Activated naive CD8-positive, alpha-beta T cell treated with anti-CD3 and anti-CD28 coated beads, Interleukin-2, amount 50 U/mL, for 16 hours (primary cell): ENCODE results near the gene FBXL17.
"Not testable (repeated sequence)": the region's sequence is repeated elsewhere in the genome, so short reads cannot be mapped to it uniquely, and the experiment has no call there.

Experiments
- DNase-seq: peaks from one replicate; pipeline ENCODE4 v3.0.0-alpha.2; 2020; ENCODE audit warnings: low read depth, low spot score

The FBXL17 gene

DNA sequence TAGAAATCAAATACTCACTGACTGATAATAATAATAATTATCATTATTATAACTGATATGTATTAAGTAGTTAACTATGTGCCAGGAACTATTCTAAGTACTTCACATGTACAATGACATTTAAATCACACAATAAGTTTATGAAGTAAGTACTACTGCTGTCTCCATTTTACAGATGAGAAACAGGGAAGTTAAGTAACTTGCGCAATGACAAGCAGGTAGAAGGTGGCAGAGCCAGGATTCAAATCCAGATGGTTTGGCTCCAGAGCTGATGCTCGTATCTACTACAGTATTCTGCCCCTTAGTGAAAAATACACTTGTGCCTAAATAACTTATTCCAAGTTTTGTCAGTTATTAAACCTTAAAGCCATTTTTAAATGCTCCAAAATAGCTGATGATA, 217.3 kb downstream of the FBXL17 start:
- no peak for DNase-seq

DNA sequence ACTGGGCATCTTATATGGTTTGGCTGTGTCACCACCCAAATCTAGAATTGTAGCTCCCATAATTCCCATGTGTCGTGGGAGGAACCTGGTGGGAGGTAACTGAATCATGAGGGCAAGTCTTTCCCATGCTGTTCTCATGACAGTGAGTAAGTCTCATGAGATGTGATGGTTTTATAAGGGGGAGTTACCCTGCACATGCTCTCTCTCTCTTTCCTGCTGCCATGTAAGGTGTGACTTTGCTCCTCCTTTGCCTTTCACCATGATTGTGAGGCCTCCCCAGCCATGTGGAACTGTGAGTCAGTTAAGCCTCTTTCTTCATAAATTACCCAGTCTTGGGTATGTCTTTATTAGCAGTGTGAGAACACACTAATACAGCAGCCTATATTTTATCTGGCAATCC, 229.0 kb downstream of the FBXL17 start:
- DNase-seq, result not testable (repeated sequence)

DNA sequence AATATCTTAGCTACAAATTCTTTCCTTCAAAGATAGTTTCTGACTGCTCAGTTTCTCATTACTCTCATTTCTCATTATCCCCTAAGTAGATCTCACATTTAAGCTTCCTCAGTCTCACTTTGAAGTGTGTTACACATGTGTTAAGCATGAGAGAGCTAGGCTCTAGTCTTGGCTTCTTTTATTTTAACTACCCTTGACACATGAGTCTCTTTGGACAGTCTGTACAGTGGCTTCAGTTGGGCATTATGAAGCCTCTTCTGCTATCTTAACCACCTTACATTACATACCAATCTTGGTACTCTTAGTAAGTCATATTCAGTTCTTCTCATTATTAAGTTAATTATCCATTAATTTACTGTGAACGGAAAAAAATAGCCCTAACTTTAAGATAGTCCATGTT, 232.5 kb downstream of the FBXL17 start:
- DNase-seq, result no peak

DNA sequence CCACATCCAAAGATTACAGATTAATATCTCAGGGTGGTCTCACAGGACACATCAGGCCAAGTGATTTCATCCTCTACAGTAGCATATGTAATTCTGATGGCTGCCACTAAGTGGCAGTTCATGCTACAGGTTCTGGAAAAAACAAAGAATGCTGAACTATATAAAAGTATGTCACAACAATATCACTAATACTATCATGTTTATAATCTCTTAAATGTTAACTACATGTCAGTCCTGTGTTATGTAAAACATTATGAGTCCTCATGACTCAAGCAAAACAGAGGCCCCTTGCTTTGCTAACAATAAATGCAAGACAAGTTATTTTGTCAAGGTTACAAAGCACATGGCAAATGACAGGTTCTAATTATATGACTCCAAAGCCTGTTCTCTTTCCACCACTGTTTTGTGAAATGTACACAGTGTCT, 233.2 kb downstream of the FBXL17 start:
- DNase-seq, result no peak

DNA sequence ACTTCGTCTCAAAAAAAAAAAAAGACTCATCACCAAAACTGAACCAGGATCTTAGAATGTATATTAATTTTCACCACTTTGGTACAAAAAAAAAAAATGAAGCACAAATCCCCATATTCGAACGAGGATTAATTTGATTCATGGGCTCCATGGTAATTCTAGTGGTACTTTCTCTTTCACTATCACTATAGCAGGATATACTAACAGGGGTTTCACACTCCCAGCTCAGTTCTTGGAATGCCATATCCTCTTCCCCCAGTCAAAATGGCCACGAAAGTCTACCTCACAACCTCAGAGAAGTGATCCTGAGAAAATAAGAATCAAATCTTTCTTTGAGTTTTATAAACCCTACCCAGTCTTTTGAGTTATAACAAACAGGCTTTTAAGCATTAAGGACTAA, 235.7 kb downstream of the FBXL17 start:
- DNase-seq, result no peak

DNA sequence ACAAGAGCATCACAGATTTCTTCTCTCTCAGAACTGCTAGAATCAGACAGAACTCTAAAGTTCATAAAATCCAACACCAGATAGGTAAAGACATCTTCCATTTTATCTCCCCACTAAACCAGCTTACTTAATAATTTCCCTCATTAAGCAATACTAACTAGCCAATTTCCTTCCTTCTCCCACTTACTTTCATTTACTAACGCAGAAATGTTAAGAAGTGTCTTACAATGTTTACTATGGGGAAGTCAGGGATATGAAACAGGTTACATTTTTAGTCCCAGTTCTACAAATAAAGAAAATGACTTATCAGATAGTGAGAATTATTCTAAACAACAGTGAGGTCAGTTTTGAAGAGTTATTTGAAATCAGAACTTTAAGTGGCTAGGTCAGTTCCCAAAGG, 236.5 kb downstream of the FBXL17 start:
- no peak for DNase-seq

DNA sequence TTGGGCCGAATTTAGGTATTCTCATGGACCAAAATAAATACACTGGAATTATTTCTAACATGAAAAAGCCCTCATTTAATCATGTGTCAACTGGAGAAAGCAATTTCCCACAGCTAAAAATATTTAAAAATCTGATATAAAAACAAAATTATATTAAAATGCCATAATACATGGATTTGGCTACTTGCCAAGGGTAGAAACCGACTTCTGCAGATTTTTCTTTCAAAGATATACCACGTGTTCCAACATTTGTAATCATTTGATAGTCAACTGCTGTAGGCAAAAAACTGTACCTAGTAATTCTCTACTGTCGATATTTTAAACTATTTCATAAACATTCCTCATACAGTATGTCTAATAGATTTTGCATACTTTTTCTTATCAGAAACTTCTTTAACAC, 237.6 kb downstream of the FBXL17 start:
- DNase-seq, result no peak

DNA sequence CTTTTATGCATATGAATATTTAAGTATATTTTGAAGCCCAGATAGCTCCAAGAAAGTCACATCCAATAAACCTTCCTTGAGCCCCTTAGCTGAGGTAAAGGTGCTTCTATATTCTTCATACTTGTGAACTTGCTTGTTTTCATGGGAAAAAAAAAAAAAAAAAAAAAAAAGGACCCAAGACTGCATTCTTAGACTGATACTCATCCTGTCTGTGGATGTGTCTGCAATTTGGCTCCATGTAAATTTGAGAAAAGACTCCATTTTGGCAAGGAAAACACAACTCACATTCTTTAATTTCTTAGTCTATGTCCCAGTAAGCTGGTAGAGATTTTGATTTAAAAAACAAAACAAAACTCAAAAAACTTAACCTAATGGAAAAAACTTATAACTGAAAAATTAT, 238.3 kb downstream of the FBXL17 start:
- no peak for DNase-seq

DNA sequence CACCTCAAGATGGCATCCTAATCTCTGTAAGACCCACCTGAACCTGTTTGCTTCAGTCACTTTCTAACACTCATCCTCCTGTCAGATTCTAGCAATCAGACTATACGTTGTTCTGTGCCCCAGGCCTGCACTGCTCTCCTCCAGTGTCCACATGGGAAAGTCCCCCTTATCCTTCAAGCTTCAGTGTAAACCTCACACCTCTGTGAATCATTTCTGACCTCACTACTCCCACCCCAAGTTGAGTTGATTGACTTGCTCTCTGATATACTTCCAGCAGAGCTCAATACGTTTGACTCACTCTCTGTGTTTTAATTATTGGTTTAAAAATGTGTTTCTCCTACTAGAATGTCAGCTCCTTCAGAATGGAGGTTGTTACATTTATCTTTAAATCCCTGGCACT, 240.2 kb downstream of the FBXL17 start:
- DNase-seq, result no peak

DNA sequence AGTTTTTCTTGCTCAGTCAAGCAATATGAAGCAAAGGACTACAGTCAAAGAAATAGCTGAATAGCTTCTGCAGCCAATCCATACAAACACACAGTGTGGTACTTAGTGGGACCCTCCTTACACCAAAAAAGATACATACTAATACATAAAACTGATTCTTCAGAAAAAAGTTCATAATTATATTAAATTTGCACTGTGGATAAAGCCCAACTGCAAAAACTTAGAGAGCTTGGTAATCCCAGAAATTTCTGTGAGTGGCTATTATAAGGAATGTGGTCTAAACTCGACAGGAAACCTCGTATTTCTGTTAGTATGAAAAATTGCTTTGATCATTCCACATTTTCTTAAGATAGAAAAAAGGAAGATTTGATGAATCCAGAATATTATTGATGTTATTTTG, 245.4 kb downstream of the FBXL17 start:
- no peak for DNase-seq

DNA sequence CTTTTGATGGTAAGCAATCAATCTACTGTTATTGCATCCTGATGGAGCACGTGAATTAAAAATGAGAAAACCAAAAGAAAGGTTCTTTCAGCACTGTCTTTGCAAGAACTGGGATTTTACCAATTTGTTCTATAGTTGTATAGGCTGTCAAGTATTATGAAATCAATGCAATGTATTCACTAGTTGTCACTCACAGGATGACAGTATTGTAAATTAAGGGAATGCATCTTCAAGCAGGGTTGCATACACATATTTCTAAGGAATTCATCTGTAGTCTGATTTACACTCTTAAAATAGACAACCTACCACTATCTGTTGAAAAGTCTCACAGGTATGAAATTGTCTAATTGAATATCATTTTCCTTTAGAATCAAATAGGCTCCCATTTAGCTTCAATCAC, 252.8 kb downstream of the FBXL17 start:
- no peak for DNase-seq

DNA sequence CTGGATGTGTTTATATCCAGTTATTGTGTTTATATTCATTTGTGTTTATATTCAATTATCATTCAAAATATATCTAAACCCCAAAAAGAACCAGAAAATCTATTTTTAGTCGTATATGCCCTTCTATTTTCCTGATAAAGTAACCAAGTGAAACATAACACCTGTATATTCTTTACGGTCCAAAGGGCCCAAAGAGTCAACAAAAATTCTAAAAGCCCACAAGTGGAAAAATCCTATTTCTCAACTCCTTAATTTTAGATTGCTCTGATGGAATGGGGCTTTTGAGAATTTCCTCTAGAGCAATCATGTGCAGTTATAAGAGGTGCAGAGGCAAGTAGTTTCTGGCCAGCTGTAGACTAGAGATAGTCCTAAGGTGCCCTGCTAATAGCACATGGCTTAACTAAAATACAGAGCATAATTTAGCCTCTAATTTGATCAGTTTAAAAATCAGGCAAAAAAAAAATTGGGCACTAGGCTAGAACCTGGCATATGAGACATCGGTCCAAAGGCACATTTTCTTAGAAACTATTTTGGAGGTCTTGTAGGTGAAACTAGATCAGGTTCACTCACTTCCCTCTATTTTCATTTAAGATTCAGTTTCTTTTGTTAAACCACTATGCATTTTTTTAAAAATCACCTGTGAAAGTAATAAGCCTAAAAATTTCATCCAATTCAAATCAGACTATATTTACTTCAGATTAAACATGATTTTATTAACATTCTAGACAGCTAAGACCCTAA, 256.0 kb downstream of the FBXL17 start:
- no peak for DNase-seq

DNA sequence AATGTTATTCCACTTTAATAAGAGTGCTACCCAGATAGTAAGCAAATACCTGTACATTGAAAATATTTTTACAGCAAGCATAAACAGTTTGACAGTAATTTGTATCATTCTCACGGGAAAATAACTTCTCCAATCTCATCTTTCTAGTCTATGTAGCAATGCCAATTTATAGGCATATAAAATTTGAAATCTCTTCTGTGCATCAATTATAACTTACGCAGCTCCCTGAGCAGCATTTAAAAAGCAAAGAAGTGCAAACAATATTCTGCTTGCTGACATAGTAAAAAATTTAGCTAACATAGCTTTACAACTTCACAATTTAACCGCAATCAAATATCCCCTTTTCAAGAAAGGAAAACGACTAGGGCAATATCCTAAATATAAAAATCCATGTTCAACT, 257.3 kb downstream of the FBXL17 start:
- DNase-seq, result no peak

DNA sequence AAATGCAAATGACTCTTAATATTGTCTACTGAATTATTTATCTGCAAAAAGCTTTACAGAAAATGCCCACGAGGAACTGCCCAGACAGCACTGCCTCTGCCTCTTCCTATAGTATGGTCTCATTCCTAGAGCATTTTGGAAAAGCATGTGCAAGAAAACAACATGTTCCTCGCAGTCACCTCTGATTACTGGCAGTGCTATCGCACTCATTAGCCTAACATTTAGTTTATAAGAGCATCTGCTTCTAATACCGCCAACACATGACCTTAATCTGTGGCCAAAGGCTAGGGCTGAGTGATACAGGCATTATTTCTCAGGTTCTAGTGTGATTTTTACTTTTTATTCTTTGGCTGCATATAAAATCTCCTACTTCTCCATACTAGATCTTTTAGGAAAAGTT, 259.2 kb downstream of the FBXL17 start:
- DNase-seq, result no peak

DNA sequence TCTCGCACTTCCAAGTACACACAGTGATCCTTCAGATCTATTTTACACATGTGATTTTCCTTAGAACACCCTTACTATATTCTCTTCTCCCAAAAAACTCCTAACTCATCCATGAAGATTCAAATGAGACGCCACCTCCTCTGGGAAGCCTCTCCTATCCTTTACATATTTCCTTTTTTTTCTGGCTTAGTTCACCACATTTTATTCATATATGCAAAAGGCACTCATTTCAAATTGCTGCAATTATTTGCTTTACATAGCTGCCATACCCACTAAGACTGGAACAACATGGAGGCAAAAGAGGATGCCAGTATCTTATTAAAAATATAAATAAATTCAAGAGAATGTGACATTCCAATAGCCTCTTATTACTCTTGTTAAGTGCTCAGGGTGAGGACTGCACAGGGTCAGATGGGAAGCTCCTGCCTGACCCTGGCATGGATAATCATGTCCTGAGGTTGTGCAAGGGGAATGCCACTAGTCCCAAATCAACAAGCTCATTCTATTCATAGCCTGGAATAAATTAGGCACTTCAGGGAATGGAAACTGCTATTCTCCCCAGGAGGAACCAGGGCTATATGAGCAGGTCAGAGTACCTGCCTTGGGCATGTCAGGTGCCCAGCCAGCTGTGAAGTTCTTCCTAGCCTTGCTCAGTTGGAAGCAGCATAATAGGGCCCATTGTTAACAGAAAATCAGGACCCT, 262.9 kb downstream of the FBXL17 start:
- DNase-seq, result no peak

DNA sequence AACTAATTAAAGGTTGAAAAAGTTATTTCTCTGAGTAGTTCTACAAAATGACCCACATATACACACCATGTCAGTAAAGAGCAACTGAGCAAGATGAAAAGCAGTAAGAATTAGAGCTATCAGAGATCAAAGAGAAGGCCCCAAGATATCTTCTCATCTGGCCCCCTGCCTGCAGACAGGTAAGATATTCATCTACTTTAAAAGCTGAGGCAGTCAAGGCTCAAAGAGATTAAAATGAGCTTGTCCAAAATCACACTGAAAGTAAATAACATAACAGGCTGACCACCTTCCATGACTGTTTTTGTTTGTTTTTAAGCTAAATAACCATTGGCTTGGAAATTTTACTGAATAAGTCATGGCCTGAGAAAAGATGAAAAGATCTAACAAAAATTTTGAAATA, 266.2 kb downstream of the FBXL17 start:
- no peak for DNase-seq

DNA sequence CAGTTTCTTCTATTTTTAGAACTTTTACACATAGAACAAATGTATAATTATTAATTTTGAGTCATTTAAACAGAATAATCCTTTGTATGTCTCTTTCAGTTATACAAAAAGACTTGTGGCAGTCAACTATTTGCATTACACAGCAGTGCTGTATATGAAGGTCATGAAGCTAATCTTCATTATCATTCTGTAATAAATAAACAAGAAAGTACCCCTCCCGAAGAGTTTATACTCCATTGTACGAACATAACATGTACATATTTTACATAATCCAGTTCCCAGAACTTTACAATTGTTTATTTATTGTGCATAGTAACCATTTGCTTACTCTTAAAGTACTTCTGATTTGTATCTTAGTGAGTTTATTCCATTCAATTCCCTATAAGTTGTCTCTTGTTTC, 267.9 kb downstream of the FBXL17 start:
- DNase-seq, result no peak

DNA sequence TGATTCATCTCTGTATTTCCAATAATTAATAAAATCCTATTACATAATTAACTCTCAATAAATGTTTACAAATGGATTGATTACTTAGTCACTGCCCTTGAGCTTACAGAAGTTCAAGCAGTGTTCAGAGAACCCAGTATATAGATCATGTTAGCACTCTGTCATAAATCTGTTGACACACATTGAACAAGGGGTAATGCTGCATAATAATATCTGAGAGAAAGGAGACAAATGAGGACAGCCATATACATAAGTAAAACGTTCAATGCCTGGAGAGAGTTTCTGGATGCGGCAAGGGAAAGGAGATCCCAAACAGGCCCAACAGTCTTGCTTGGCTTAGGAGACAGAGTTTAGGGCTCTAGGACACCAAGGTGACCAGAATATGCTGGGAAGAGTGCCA, 270.2 kb downstream of the FBXL17 start:
- DNase-seq, result no peak

DNA sequence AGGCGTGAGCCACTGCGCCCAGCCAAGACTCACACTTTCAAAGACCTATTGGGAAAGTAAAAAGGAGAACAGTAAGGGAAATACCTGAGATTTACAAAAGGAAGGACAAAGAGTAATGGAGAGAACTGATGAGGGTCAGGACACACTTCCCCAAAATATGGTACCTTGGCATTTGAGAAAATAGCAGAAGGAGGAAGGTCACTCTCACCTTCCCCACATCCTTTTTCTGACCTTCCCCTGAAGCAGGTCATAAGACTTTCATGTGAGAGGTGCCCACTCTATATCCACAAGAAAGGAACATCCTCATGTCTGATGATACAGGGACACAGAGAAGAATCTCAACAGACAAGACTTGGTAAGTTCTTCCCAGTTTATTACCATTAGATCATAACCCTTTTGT, 272.8 kb downstream of the FBXL17 start:
- no peak for DNase-seq

DNA sequence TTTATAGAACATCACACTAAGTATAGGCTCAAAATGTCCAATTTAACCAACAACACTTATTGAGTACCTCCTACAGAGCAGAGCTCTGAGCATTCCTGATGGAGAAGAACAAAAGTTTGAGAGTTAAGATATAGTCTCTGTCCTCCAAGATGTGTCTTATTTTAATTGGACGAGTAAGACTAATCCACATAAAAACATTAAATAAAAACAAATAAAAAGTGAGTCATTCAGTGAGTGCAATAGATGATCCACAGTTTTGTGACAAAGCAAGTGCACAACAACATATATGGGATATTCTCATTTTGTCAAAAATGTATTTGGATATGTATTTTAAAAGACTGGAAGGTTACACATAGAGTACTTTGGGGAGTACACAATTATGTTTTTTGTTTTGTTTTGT, 277.4 kb downstream of the FBXL17 start:
- DNase-seq, result no peak

DNA sequence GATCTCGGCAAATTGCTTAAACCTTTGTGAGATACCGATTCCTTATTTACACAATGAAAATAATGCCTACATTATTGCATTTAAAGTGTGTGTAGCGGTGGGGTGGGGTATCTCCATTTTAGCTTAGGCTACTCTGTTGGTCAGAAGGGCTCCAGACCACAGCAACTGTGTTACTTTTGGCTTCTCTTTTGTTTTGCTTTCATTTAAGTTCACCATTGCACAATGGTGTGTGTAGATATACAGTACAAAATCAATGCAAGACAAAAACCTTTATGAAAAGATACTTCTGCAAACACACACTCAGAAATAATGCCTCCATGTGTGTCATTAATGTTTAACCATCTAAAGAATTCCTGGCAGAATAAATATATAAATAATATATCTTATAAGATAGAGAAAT, 279.4 kb downstream of the FBXL17 start:
- no peak for DNase-seq

DNA sequence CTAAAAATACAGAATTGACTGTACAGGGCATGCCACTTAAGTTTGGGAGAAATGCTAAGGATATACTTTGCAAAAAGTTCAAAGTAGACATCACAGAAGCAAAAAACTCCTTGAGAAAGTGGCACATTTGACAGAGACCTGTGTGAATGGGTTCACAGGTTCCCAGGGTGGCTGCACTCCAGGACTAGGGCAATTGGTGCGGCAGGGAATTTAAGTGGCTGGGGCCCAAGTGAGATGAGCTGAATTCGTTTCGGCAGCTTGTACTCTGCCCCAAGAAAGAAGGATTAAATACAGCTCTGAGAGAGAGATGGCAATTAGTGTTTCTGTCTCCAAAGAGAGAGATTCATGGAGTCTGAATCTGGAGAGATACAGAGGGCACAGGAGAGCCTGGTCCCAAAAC, 280.1 kb downstream of the FBXL17 start:
- DNase-seq, result no peak

DNA sequence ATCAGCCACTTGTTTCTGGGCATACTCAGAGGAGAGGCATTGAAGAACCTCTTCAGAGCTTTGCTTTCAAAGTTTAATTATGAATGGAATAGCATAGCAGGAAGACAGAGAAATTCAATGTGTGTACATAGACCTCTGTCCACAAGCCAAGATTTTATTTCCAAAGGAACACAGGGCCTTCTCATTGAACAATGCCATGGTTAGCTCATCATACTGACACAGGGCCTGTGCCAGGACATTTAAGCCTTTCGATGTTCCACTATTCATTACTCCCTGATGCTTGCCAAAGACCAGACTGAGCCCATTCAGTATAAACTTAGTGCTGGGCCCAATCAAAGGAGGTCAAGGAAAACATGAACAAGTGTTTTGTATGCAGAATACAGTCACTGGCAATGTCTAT, 280.8 kb downstream of the FBXL17 start:
- no peak for DNase-seq

DNA sequence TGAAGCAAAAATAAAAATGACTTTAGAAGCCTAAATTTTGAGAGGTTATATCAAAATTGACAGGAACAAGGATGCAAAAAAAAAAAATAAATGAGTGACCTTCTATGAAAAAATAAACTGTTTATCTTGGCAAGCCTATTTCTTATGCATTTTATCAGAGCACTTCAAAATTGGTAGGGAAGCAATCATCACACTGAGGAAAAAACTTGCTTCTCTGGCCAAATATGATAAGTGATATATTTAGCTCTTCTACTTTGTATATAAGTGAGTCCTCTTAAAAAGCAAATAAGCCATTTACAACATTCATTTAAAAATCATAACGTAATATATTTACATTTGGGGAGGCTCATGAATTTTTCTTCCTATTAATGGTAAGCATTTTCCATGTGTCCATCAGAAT, 287.1 kb downstream of the FBXL17 start:
- no peak for DNase-seq
